ENCODE results near the gene TNRC18. TPM values are rescaled to one million over a fixed set of nuclear protein-coding genes. Genes with fewer than 3 reads are reported as not detected.

Gene TNRC18
- total RNA-seq, 4 donors from 2014 or later: 81.1 to 160 (median 104) TPM

DNA sequence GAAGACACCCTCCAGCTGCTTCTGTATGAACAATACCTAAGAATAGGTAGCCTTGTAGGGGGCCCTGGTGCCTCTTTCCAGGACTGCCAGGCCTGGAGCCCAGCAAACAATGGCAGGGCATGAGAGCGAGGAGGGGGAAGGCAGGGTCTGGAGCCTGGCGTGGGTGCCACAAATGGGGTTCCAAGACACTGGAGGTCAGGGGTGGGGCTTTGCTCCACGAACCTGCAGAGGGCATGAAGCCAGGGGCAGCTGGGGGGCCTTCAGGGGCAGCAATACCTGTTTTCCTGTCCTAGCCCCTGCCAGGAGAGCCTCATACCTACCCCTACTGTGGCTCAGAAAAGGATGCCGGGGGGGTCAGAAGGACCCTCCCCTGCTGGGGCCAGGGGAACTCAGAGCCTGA is 79.3 kb downstream of the TNRC18 start:
- H3K27me3 ChIP-seq: no peaks in the 10 kb centered on the region
- H3K4me3 ChIP-seq: no peak overlapping the region
- peaks cover 96% of the 10 kb centered on the region for H3K36me3 ChIP-seq
- no peak overlapping the region for H3K27ac ChIP-seq
- DNase-seq (ENCODE audit: low spot score in 2 of 2): no peak
- no peaks in the 10 kb centered on the region for H3K4me1 ChIP-seq
- 100% methylated on average over 1 of the region's 4 CpGs for WGBS
- TF ChIP-seq EP300 (IDR thresholded peaks at IDR 0.05): no peak
- TF ChIP-seq CTCF (IDR thresholded peaks at IDR 0.05): no peak
- no peak for TF ChIP-seq POLR2AphosphoS5 (IDR thresholded peaks at IDR 0.05)
- TF ChIP-seq POLR2A (IDR thresholded peaks at IDR 0.05): no peak
- H3K9me3 ChIP-seq: no peaks in the 10 kb centered on the region

DNA sequence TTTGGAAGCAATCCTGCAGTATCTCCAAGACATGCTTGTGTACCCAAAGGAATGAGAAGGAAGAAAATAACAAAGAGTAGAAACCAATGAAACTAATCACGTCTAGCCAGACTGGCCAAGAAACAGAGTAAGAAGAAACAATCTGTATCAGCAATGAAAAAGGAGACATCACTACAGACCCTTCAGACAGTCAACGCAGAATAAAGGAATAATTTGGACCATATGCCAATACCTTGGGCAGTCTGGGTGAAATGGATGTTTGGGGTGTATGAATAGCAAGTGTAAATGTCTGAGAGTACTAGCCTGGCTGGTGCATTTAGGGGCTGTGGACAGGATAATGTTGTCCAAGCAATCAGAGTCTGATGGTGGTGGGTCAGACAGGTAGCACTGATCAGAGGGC is 79.8 kb downstream of the TNRC18 start:
- H3K9me3 ChIP-seq: no peaks in the 10 kb centered on the region
- no peaks in the 10 kb centered on the region for H3K4me1 ChIP-seq
- TF ChIP-seq POLR2A (IDR thresholded peaks at IDR 0.05) (no peak), POLR2AphosphoS5 (IDR thresholded peaks at IDR 0.05) (no peak), EP300 (IDR thresholded peaks at IDR 0.05) (no peak), CTCF (IDR thresholded peaks at IDR 0.05) (no peak)
- no peak overlapping the region for H3K27ac ChIP-seq
- peaks cover 96% of the 10 kb centered on the region for H3K36me3 ChIP-seq
- H3K27me3 ChIP-seq: no peaks in the 10 kb centered on the region
- 85% methylated on average over 2 of the region's 2 CpGs for WGBS
- DNase-seq (ENCODE audit: low spot score in 2 of 2): no peak
- H3K4me3 ChIP-seq: no peak overlapping the region

GRCh38 chr7:5342631-5343030 is 81.0 kb downstream of the TNRC18 start:
- no peak for DNase-seq (ENCODE audit: low spot score in 2 of 2)
- Histone ChIP-seq H3K36me3 (peaks cover 96% of the 10 kb centered on the region), H3K27me3 (no peaks in the 10 kb centered on the region), H3K4me1 (no peaks in the 10 kb centered on the region), H3K4me3 (no peak overlapping the region), H3K27ac (no peak overlapping the region), H3K9me3 (no peaks in the 10 kb centered on the region)
- 93% methylated on average over 6 of the region's 6 CpGs for WGBS
- TF ChIP-seq POLR2A (IDR thresholded peaks at IDR 0.05) (no peak), EP300 (IDR thresholded peaks at IDR 0.05) (no peak), POLR2AphosphoS5 (IDR thresholded peaks at IDR 0.05) (no peak)

DNA sequence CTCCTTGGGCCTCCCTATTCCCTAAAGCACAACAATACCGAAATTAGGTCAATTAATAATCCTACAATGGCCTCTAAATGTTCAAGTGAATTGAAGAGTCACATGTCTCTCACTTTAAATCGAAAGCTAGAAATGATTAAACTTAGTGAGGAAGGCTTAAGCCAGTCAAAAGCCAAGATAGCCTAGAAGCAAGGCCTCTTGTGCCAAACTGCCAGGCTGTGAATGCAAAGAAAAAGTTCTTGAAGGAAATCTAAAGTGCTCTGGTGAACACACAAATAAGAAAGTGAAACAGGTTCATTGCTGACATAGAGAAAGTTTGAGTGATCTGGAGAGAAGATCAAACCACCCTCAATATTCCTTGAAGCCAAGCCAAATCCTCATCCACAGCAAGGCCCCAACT is 83.7 kb downstream of the TNRC18 start:
- peaks cover 4% of the 10 kb centered on the region for H3K9me3 ChIP-seq
- WGBS: 91% methylated on average over 2 of the region's 2 CpGs
- H3K27ac ChIP-seq: no peak overlapping the region
- TF ChIP-seq POLR2A (IDR thresholded peaks at IDR 0.05) (no peak), EP300 (IDR thresholded peaks at IDR 0.05) (no peak), CTCF (IDR thresholded peaks at IDR 0.05) (no peak)
- no peak for DNase-seq (ENCODE audit: low spot score in 2 of 2)
- H3K4me1 ChIP-seq: no peaks in the 10 kb centered on the region
- no peak overlapping the region for H3K4me3 ChIP-seq
- no peaks in the 10 kb centered on the region for H3K27me3 ChIP-seq
- H3K36me3 ChIP-seq: peaks cover 97% of the 10 kb centered on the region

DNA sequence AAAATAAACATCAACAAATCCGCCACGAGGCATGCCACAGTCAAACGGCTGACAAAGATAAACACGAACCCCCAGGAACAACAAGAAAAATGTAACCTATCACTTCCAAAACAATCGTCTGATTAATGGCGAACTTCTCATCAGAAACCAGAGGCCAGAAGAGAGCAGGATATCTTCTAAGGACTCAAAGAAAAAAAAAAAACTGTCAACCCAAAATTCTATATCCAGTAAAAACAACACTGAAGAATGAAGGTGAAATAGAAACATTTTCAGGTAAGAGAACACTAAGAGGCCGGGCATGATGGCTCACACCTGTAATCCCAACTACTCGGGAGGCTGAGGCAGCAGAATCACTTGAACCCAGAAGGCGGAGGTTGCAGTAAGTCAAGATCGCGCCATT is 86.6 kb downstream of the TNRC18 start:
- Histone ChIP-seq H3K4me1 (no peaks in the 10 kb centered on the region), H3K27ac (no peak overlapping the region), H3K9me3 (peaks cover 4% of the 10 kb centered on the region), H3K4me3 (no peak overlapping the region), H3K27me3 (no peaks in the 10 kb centered on the region), H3K36me3 (peaks cover 94% of the 10 kb centered on the region)
- 93% methylated on average over 11 of the region's 11 CpGs for WGBS
- no peak for DNase-seq (ENCODE audit: low spot score in 2 of 2)
- no peak for TF ChIP-seq EP300 (IDR thresholded peaks at IDR 0.05)
- no peak for TF ChIP-seq CTCF (IDR thresholded peaks at IDR 0.05)
- no peak for TF ChIP-seq POLR2A (IDR thresholded peaks at IDR 0.05)
- no peak for TF ChIP-seq POLR2AphosphoS5 (IDR thresholded peaks at IDR 0.05)

DNA sequence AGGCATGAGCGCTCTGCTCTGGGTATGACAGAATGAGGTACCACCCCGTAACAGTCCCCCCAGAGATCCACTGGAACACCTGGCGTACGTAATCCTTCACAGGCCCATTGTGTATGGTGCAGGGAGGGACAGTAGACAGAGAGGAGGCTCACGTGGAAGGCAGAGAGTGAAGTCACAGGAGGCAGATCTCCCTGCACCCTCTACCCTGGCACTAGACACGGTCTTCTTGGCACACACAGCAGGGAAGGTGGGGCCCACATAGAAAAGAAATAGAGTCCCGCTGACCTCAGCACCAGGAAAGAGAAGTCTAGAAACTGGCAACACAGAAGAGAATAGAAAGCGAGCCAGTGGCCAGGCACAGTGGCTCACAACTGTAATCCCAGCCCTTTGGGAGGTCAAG is 89.0 kb downstream of the TNRC18 start:
- DNase-seq (ENCODE audit: low spot score in 2 of 2): no peak
- TF ChIP-seq POLR2A (IDR thresholded peaks at IDR 0.05): no peak
- TF ChIP-seq EP300 (IDR thresholded peaks at IDR 0.05): no peak
- no peak for TF ChIP-seq CTCF (IDR thresholded peaks at IDR 0.05)
- no peak for TF ChIP-seq POLR2AphosphoS5 (IDR thresholded peaks at IDR 0.05)
- Histone ChIP-seq H3K27ac (no peak overlapping the region), H3K4me1 (no peaks in the 10 kb centered on the region), H3K27me3 (no peaks in the 10 kb centered on the region), H3K9me3 (peaks cover 4% of the 10 kb centered on the region), H3K4me3 (no peak overlapping the region), H3K36me3 (peaks cover 93% of the 10 kb centered on the region)
- 77% methylated on average over 4 of the region's 8 CpGs for WGBS

All from suprapubic skin (tissue), 4 donors.